Measurements from ENCODE around the gene OR10C1.

- TF ChIP-seq CTCF (conservative IDR thresholded peaks at IDR 0.05; ENCODE audit: low read length) (no peak), EZH2phosphoT487 (IDR thresholded peaks at IDR 0.05; ENCODE audit: borderline replicate concordance) (no peak)
Observed at GRCh38 chr6:29447670-29448069, 8.6 kb downstream of the OR10C1 start.
